H9 (cell line): ENCODE measurements around the gene EXPH5. TPM values are rescaled to one million over a fixed set of nuclear protein-coding genes. Genes with fewer than 3 reads are reported as not detected.
A peak's percentile ranks its signal among the peaks of the same experiment; 100 is the strongest.

Source experiments
- DNase-seq: peaks from one replicate; pipeline ENCODE4 v3.0.0-alpha.2; 2017
- H2AFZ ChIP-seq: one replicate; pipeline ENCODE4 v1.6.1; 2013; ENCODE audit warnings: mild to moderate bottlenecking, low read length, control low read depth, moderate library complexity
- H2AK5ac ChIP-seq: 2 replicates; pipeline ENCODE4 v1.6.1; 2013; ENCODE audit warnings: low read length, control low read depth, mixed read lengths; ENCODE audit not compliant: insufficient read length
- H2BK120ac ChIP-seq: one replicate; pipeline ENCODE4 v1.6.1; 2013; ENCODE audit warnings: low read depth, mild to moderate bottlenecking, low read length, control low read depth, inconsistent platforms; ENCODE audit not compliant: poor library complexity, severe bottlenecking
- H2BK12ac ChIP-seq: 2 replicates; pipeline ENCODE4 v1.6.1; 2013; ENCODE audit warnings: low read length, control low read depth, mixed read lengths, low read depth; ENCODE audit not compliant: insufficient read length
- H2BK15ac ChIP-seq: 2 replicates; pipeline ENCODE4 v1.6.1; 2013; ENCODE audit warnings: low read depth, low read length, control low read depth
- H2BK20ac ChIP-seq: one replicate; pipeline ENCODE4 v1.6.1; 2013; ENCODE audit warnings: low read depth, mild to moderate bottlenecking, low read length, control low read depth, inconsistent platforms; ENCODE audit not compliant: poor library complexity, severe bottlenecking
- H2BK5ac ChIP-seq: 2 replicates; pipeline ENCODE4 v1.6.1; 2013; ENCODE audit warnings: low read length, control low read depth, mixed read lengths; ENCODE audit not compliant: insufficient read length
- H3K14ac ChIP-seq: 2 replicates; pipeline ENCODE4 v1.6.1; 2013; ENCODE audit warnings: low read length, control low read depth; ENCODE audit not compliant: insufficient read depth
- H3K18ac ChIP-seq: 2 replicates; pipeline ENCODE4 v1.6.1; 2013; ENCODE audit warnings: low read depth, mild to moderate bottlenecking, mixed read lengths, low read length, control low read depth; ENCODE audit not compliant: insufficient read length
- H3K23ac ChIP-seq: 2 replicates; pipeline ENCODE4 v1.6.1; 2013; ENCODE audit warnings: low read length, control low read depth, mixed read lengths, low read depth; ENCODE audit not compliant: insufficient read length
- H3K23me2 ChIP-seq: 2 replicates; pipeline ENCODE4 v1.6.1; 2013; ENCODE audit warnings: low read depth, mild to moderate bottlenecking, mixed read lengths, low read length, control low read depth; ENCODE audit not compliant: insufficient read length, poor library complexity, severe bottlenecking
- H3K27ac ChIP-seq: 2 replicates; pipeline ENCODE4 v1.5.1; 2013; ENCODE audit warnings: low read length, control low read depth, mixed read lengths, low read depth; ENCODE audit not compliant: insufficient read length
- H3K27me3 ChIP-seq: 2 replicates; pipeline ENCODE4 v1.6.1; 2013; ENCODE audit warnings: low read length, control low read depth, inconsistent platforms; ENCODE audit not compliant: insufficient read depth
- H3K4ac ChIP-seq: 2 replicates; pipeline ENCODE4 v1.6.1; 2013; ENCODE audit warnings: low read depth, mild to moderate bottlenecking, control low read depth, inconsistent platforms, low read length, moderate library complexity
- H3K4me1 ChIP-seq: 2 replicates; pipeline ENCODE4 v1.6.1; 2013; ENCODE audit warnings: low read length, control low read depth, inconsistent platforms; ENCODE audit not compliant: insufficient read depth
- H3K4me2 ChIP-seq: 2 replicates; pipeline ENCODE4 v1.6.1; 2013; ENCODE audit warnings: low read length, control low read depth, mixed read lengths; ENCODE audit not compliant: insufficient read length, insufficient read depth
- H3K56ac ChIP-seq: 2 replicates; pipeline ENCODE4 v1.6.1; 2013; ENCODE audit warnings: low read depth, mild to moderate bottlenecking, mixed read lengths, low read length, control low read depth; ENCODE audit not compliant: insufficient read length
- H3K79me1 ChIP-seq: 2 replicates; pipeline ENCODE4 v1.6.1; 2013; ENCODE audit warnings: low read depth, mild to moderate bottlenecking, moderate library complexity, low read length, control low read depth, inconsistent platforms; ENCODE audit not compliant: insufficient read depth, poor library complexity, severe bottlenecking
- H3K79me2 ChIP-seq: 2 replicates; pipeline ENCODE4 v1.6.1; 2013; ENCODE audit warnings: low read length, control low read depth, inconsistent platforms; ENCODE audit not compliant: insufficient read depth
- H3K9ac ChIP-seq: 2 replicates; pipeline ENCODE4 v1.6.1; 2013; ENCODE audit warnings: low read length, control low read depth, mixed read lengths; ENCODE audit not compliant: insufficient read length; ENCODE audit errors: extremely low read depth
- H3K9me3 ChIP-seq: one replicate; pipeline ENCODE4 v1.6.1; 2013; ENCODE audit warnings: low read depth, low read length, inconsistent platforms; ENCODE audit not compliant: control insufficient read depth
- H3T11ph ChIP-seq: one replicate; pipeline ENCODE4 v1.6.1; 2013; ENCODE audit warnings: mild to moderate bottlenecking, low read length, control low read depth, inconsistent platforms
- H4K20me1 ChIP-seq: one replicate; pipeline ENCODE4 v1.6.1; 2013; ENCODE audit not compliant: control insufficient read depth, insufficient read length, insufficient read depth
- H4K5ac ChIP-seq: 2 replicates; pipeline ENCODE4 v1.6.1; 2013; ENCODE audit warnings: low read depth, mild to moderate bottlenecking, mixed read lengths, low read length, control low read depth; ENCODE audit not compliant: insufficient read length
- H4K8ac ChIP-seq: replicated peaks from 2 replicates; pipeline ENCODE4 v1.6.1; 2013; ENCODE audit warnings: low read length, control low read depth, mixed read lengths, low read depth; ENCODE audit not compliant: insufficient read length
- H4K91ac ChIP-seq: 2 replicates; pipeline ENCODE4 v1.6.1; 2013; ENCODE audit warnings: low read depth, mild to moderate bottlenecking, moderate library complexity, mixed read lengths, low read length, control low read depth; ENCODE audit not compliant: insufficient read length
- H3K27ac Mint-ChIP-seq, 3 experiments: 2 replicates in 2 of 3; 3 replicates in 1 of 3; pipeline ENCODE4 v1.8.0; 2020 to 2021; ENCODE audit warnings: mixed read lengths in 3 of 3, mild to moderate bottlenecking in 1 of 3, moderate library complexity in 1 of 3
- H3K27me3 Mint-ChIP-seq: 2 replicates; pipeline ENCODE4 v1.8.0; 2021; ENCODE audit warnings: low read depth, mild to moderate bottlenecking, moderate library complexity, mixed read lengths
- H3K36me3 Mint-ChIP-seq, 3 experiments: 2 replicates in 2 of 3; 3 replicates in 1 of 3; pipeline ENCODE4 v1.8.0; 2020 to 2021; ENCODE audit warnings: low read depth in 3 of 3, mixed read lengths in 3 of 3; ENCODE audit not compliant: insufficient read depth in 1 of 3
- H3K4me1 Mint-ChIP-seq, 2 experiments: 2 replicates each; pipeline ENCODE4 v1.8.0; 2020; ENCODE audit warnings: mixed read lengths in 2 of 2
- H3K4me3 Mint-ChIP-seq, 2 experiments: 2 replicates in 1 of 2; 3 replicates in 1 of 2; pipeline ENCODE4 v1.8.0; 2020 to 2021; ENCODE audit warnings: mild to moderate bottlenecking in 2 of 2, mixed read lengths in 2 of 2, moderate library complexity in 1 of 2
- H3K9me3 Mint-ChIP-seq, 2 experiments: 2 replicates in 1 of 2; 3 replicates in 1 of 2; pipeline ENCODE4 v1.8.0; 2020; ENCODE audit warnings: mild to moderate bottlenecking in 2 of 2, mixed read lengths in 2 of 2, moderate library complexity in 1 of 2
- CTCF ChIP-seq: fragments of 200-600 bp; sonication (generic); conservative IDR thresholded peaks from 3 replicates; pipeline ENCODE4 v1.8.0; 2021; ENCODE audit warnings: antibody characterized with exemption, mild to moderate bottlenecking
- WGBS: extraction: QIAGEN DNeasy Blood & Tissue Kit; methylation state at CpG from one replicate; pipeline ENCODE4 v1.1.7; 2013; ENCODE audit warnings: missing lambda C conversion rate, low lambda C conversion rate, mixed read lengths; ENCODE audit not compliant: insufficient read length; ENCODE audit errors: extremely low coverage; 5-methylcytosine and 5-hydroxymethylcytosine counted together
- total RNA-seq: library from RNA; stranded (reverse); gene quantifications from 2 replicates; pipeline ENCODE4 v1.2.1, GENCODE V29; 2021

Gene EXPH5
- total RNA-seq, 1 experiment from 2014 or later, result 3.1 TPM

- H3K4me1 Mint-ChIP-seq, result peaks cover 7 to 14% of the 10 kb centered on the region in 2 experiments
- no peaks in the 10 kb centered on the region for H3K79me1 ChIP-seq
- H2AFZ ChIP-seq, result no peak overlapping the region
- no peak overlapping the region for H3K18ac ChIP-seq
- H4K20me1 ChIP-seq, result no peaks in the 10 kb centered on the region
- no peaks in the 10 kb centered on the region for H3K79me2 ChIP-seq
- H3K4me2 ChIP-seq, result no peak overlapping the region
- no peaks in the 10 kb centered on the region for H3K9me3 ChIP-seq
- H4K91ac ChIP-seq, result no peak overlapping the region
- H2AK5ac ChIP-seq, result no peak overlapping the region
- WGBS, result no CpG with 5 or more reads among the region's 5 CpGs
- no peak overlapping the region for H3T11ph ChIP-seq
- no peak overlapping the region for H3K14ac ChIP-seq
- no peaks in the 10 kb centered on the region for H3K27me3 ChIP-seq
- H3K4me3 Mint-ChIP-seq, result no peak overlapping the region
- H3K27me3 Mint-ChIP-seq, result no peaks in the 10 kb centered on the region
- no peak overlapping the region for H3K27ac ChIP-seq
- DNase-seq, result no peak
- H2BK5ac ChIP-seq, result no peak overlapping the region
- no peak overlapping the region for H3K4ac ChIP-seq
- H3K56ac ChIP-seq, result no peak overlapping the region
- no peak overlapping the region for H3K23ac ChIP-seq
- H2BK15ac ChIP-seq, result no peak overlapping the region
- H3K9ac ChIP-seq, result no peak overlapping the region
- no peaks in the 10 kb centered on the region for H3K9me3 Mint-ChIP-seq
- H4K5ac ChIP-seq, result no peak overlapping the region
- no peak overlapping the region for H4K8ac ChIP-seq
- H2BK120ac ChIP-seq, result no peak overlapping the region
- no peak overlapping the region for H2BK12ac ChIP-seq
- no peaks in the 10 kb centered on the region for H3K23me2 ChIP-seq
- H3K27ac Mint-ChIP-seq, result peak overlapping the region in 1 of 3 experiments; percentile 3; a peak in 1 of 7 replicates
- no peaks in the 10 kb centered on the region for H3K4me1 ChIP-seq
- no peak overlapping the region for H2BK20ac ChIP-seq
- no peaks in the 10 kb centered on the region for H3K36me3 Mint-ChIP-seq
- no peak for TF ChIP-seq CTCF
Measured at GRCh38 chr11:108545909-108546501, 47.6 kb downstream of the EXPH5 start.
